ENCODE measurements around the gene NAA25. TPM values are rescaled to one million over a fixed set of nuclear protein-coding genes. Genes with fewer than 3 reads are reported as not detected.

Gene NAA25
- total RNA-seq, 2 donors from 2014 or later, result 15.5 to 24.0 TPM

GRCh38 chr12:112015938-112016337 is 92.6 kb downstream of the NAA25 start:
- peaks cover 4% of the 10 kb centered on the region for H3K4me1 ChIP-seq (replicated peaks)
- H3K27me3 ChIP-seq (replicated peaks; ENCODE audit: insufficient read depth), result no peaks in the 10 kb centered on the region
- no peak for DNase-seq (ENCODE audit: low spot score)
- 98% methylated on average over 6 of the region's 6 CpGs for WGBS
- H3K27ac ChIP-seq, result no peak overlapping the region
- TF ChIP-seq, protein P1, sequence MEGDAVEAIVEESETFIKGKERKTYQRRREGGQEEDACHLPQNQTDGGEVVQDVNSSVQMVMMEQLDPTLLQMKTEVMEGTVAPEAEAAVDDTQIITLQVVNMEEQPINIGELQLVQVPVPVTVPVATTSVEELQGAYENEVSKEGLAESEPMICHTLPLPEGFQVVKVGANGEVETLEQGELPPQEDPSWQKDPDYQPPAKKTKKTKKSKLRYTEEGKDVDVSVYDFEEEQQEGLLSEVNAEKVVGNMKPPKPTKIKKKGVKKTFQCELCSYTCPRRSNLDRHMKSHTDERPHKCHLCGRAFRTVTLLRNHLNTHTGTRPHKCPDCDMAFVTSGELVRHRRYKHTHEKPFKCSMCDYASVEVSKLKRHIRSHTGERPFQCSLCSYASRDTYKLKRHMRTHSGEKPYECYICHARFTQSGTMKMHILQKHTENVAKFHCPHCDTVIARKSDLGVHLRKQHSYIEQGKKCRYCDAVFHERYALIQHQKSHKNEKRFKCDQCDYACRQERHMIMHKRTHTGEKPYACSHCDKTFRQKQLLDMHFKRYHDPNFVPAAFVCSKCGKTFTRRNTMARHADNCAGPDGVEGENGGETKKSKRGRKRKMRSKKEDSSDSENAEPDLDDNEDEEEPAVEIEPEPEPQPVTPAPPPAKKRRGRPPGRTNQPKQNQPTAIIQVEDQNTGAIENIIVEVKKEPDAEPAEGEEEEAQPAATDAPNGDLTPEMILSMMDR (IDR thresholded peaks at IDR 0.05), result no peak
- TF ChIP-seq POLR2AphosphoS5 (IDR thresholded peaks at IDR 0.05) (no peak), POLR2A (IDR thresholded peaks at IDR 0.05) (no peak)
- intact Hi-C loops (cut with DNase I), result no loop called here
- no peak overlapping the region for H3K4me3 ChIP-seq
- H3K9me3 ChIP-seq, result no peaks in the 10 kb centered on the region
- H3K36me3 ChIP-seq, result no peaks in the 10 kb centered on the region

- Histone ChIP-seq H3K9me3 (no peaks in the 10 kb centered on the region), H3K27ac (peak overlapping the region; percentile 96 to 97), H3K4me3 (peak overlapping the region; percentile 66 to 81), H3K4me1 (replicated peaks) (peaks cover 4% of the 10 kb centered on the region), H3K36me3 (no peaks in the 10 kb centered on the region), H3K27me3 (replicated peaks; ENCODE audit: insufficient read depth) (no peaks in the 10 kb centered on the region)
- intact Hi-C loops (cut with DNase I), result loop anchor here (5.0 kb wide), 1 partner anchor 67 kb away; no protein-coding TSS in a partner anchor
- no peak for TF ChIP-seq POLR2AphosphoS5 (IDR thresholded peaks at IDR 0.05)
- TF ChIP-seq, protein P1 (IDR thresholded peaks at IDR 0.05), result peak in 1 of 4 experiments; percentile 4
- WGBS, result 2% methylated on average over 41 of the region's 54 CpGs
- peak; percentile 42 for DNase-seq (ENCODE audit: low spot score)
Observed at GRCh38 chr12:112013601-112014402, 94.8 kb downstream of the NAA25 start.

- peak within 1 kb of the TSS; percentile 66 to 81 for H3K4me3 ChIP-seq
- no peaks in the 10 kb centered on the region for H3K36me3 ChIP-seq
- peaks cover 4% of the 10 kb centered on the region for H3K4me1 ChIP-seq (replicated peaks)
- H3K27ac ChIP-seq, result peak within 1 kb of the TSS; percentile 96 to 97
- H3K9me3 ChIP-seq, result no peaks in the 10 kb centered on the region
- WGBS, result under 1% methylated on average over 39 of the region's 67 CpGs
- no peaks in the 10 kb centered on the region for H3K27me3 ChIP-seq (replicated peaks; ENCODE audit: insufficient read depth)
- DNase-seq (ENCODE audit: low spot score), result peak; percentile 100
- TF ChIP-seq POLR2A (IDR thresholded peaks at IDR 0.05) (peak; percentile 86), POLR2AphosphoS5 (IDR thresholded peaks at IDR 0.05) (peak; percentile 96)
- TF ChIP-seq, protein P1 (IDR thresholded peaks at IDR 0.05), result peak; percentile 47 to 85 (median 66)
- intact Hi-C loops (cut with DNase I), result loop anchor here (5.0 kb wide), 1 partner anchor 66 kb away; no protein-coding TSS in a partner anchor
Observed at GRCh38 chr12:112012775-112013600, 95.6 kb downstream of the NAA25 start, which contains the start of the genes ERP29 and TMEM116. ERP29 (plus strand) TSS chr12:112013426; CDS start chr12:112013466, 40 bp downstream. TMEM116 (minus strand) TSS chr12:112013165; CDS start chr12:112005270, 7,895 bp downstream.

DNA sequence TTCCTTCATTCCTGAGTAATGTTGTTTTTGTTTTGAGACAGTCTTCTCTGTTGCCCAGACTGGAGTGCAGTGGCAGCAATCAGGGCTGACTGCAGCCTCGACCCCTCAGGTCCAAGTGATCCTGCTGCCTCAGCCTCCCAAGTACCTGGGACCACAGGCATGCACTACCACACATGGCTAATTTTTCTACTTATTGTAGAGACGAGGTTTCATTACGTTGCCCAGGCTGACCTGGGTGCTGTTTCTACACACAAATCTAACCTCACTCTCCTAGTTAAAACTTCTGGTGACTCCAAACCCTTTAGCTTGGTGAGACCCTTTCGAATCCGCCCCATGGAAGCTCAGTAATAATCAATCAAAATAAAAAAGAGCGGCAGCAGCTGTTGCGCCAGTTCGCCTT is 96.9 kb downstream of the NAA25 start:
- no peak for DNase-seq (ENCODE audit: low spot score)
- Histone ChIP-seq H3K4me1 (replicated peaks) (no peaks in the 10 kb centered on the region), H3K27ac (no peak overlapping the region), H3K9me3 (no peaks in the 10 kb centered on the region), H3K36me3 (no peaks in the 10 kb centered on the region), H3K4me3 (no peak overlapping the region), H3K27me3 (replicated peaks; ENCODE audit: insufficient read depth) (no peaks in the 10 kb centered on the region)
- intact Hi-C loops (cut with DNase I), result loop anchor here (5.0 kb wide), 1 partner anchor 64 kb away; no protein-coding TSS in a partner anchor
- TF ChIP-seq POLR2AphosphoS5 (IDR thresholded peaks at IDR 0.05) (no peak), POLR2A (IDR thresholded peaks at IDR 0.05) (no peak)
- TF ChIP-seq, protein P1 (IDR thresholded peaks at IDR 0.05), result no peak
- WGBS, result 88% methylated on average over 8 of the region's 8 CpGs

Measured in prostate gland (tissue), 2 donors.